Astrocyte (in vitro differentiated cells and primary cell): ENCODE data around the gene SPARC. TPM values are rescaled to one million over a fixed set of nuclear protein-coding genes. Genes with fewer than 3 reads are reported as not detected.

ENCODE experiments used
- DNase-seq: peaks from one replicate; pipeline ENCODE4 v3.0.0-alpha.2; 2010; ENCODE audit warnings: low read depth
- FAIRE-seq: peaks from 2 replicates; lab custom pipeline; 2011; peaks lifted over from hg19 to GRCh38; lab: Jason Lieb, UNC
- H2AFZ ChIP-seq: 2 replicates; pipeline ENCODE4 v1.6.0; 2012; ENCODE audit warnings: low read depth, low read length, inconsistent platforms
- H3K27ac ChIP-seq: 2 replicates; pipeline ENCODE4 v1.5.1; 2011; ENCODE audit warnings: low read depth, low read length, inconsistent platforms
- H3K27me3 ChIP-seq: 2 replicates; pipeline ENCODE4 v1.6.0; 2011; ENCODE audit warnings: low read length, inconsistent platforms; ENCODE audit not compliant: insufficient read depth
- H3K36me3 ChIP-seq: 2 replicates; pipeline ENCODE4 v1.5.1; 2011; ENCODE audit warnings: low read length, inconsistent platforms; ENCODE audit not compliant: insufficient read depth
- H3K4me1 ChIP-seq: 2 replicates; pipeline ENCODE4 v1.5.1; 2011; ENCODE audit warnings: low read length, inconsistent platforms; ENCODE audit not compliant: insufficient read depth
- H3K4me2 ChIP-seq: 2 replicates; pipeline ENCODE4 v1.6.0; 2012; ENCODE audit warnings: low read length, inconsistent platforms
- H3K4me3 ChIP-seq: 2 replicates; pipeline ENCODE4 v1.5.1; 2011; ENCODE audit warnings: low read depth, mild to moderate bottlenecking, low read length, inconsistent platforms; ENCODE audit not compliant: insufficient read depth
- H3K79me2 ChIP-seq: 2 replicates; pipeline ENCODE4 v1.6.0; 2012; ENCODE audit warnings: mild to moderate bottlenecking, low read length, inconsistent platforms; ENCODE audit not compliant: insufficient read depth
- H3K9ac ChIP-seq: 2 replicates; pipeline ENCODE4 v1.6.0; 2012; ENCODE audit warnings: mild to moderate bottlenecking, low read length, inconsistent platforms
- H3K9me3 ChIP-seq: 2 replicates; pipeline ENCODE4 v1.5.1; 2012; ENCODE audit warnings: low read depth, mild to moderate bottlenecking, low read length, inconsistent platforms; ENCODE audit not compliant: insufficient read depth
- H4K20me1 ChIP-seq: 2 replicates; pipeline ENCODE4 v1.6.0; 2012; ENCODE audit warnings: low read length, inconsistent platforms; ENCODE audit not compliant: insufficient read depth
- H3K27ac Mint-ChIP-seq: one replicate; pipeline ENCODE4 v1.8.0; 2021; ENCODE audit warnings: mild to moderate bottlenecking, mixed read lengths; ENCODE audit not compliant: unreplicated experiment
- H3K27me3 Mint-ChIP-seq: one replicate; pipeline ENCODE4 v1.8.0; 2021; ENCODE audit warnings: low read depth, mixed read lengths; ENCODE audit not compliant: unreplicated experiment
- H3K36me3 Mint-ChIP-seq: one replicate; pipeline ENCODE4 v1.8.0; 2021; ENCODE audit warnings: low read depth, mixed read lengths; ENCODE audit not compliant: unreplicated experiment
- H3K4me1 Mint-ChIP-seq: one replicate; pipeline ENCODE4 v1.8.0; 2021; ENCODE audit warnings: low read depth, mixed read lengths; ENCODE audit not compliant: unreplicated experiment
- H3K4me3 Mint-ChIP-seq: one replicate; pipeline ENCODE4 v1.8.0; 2021; ENCODE audit warnings: mild to moderate bottlenecking, moderate library complexity, mixed read lengths; ENCODE audit not compliant: unreplicated experiment
- H3K9me3 Mint-ChIP-seq: one replicate; pipeline ENCODE4 v1.8.0; 2021; ENCODE audit warnings: mild to moderate bottlenecking, mixed read lengths; ENCODE audit not compliant: unreplicated experiment
- CTCF ChIP-seq: IDR thresholded peaks from 2 replicates; pipeline ENCODE4 v1.5.1; 2011; ENCODE audit warnings: low read depth, mild to moderate bottlenecking, inconsistent platforms, low read length, moderate library complexity; ENCODE audit not compliant: insufficient read depth
- EZH2 ChIP-seq: IDR thresholded peaks from 2 replicates; pipeline ENCODE4 v1.6.1; 2012; ENCODE audit warnings: mild to moderate bottlenecking, low read length, inconsistent platforms; ENCODE audit not compliant: insufficient read depth
- total RNA-seq: library from RNA; stranded (reverse); gene quantifications from 2 replicates; pipeline ENCODE4 v1.2.1, GENCODE V29; 2021

Gene SPARC
- total RNA-seq, 1 donor from 2014 or later, result 15,667 TPM

GRCh38 chr5:151637676-151638075 is 49.0 kb downstream of the SPARC start:
- H3K27ac Mint-ChIP-seq, result no peak overlapping the region
- TF ChIP-seq EZH2 (no peak), CTCF (no peak)
- no peaks in the 10 kb centered on the region for H3K9me3 ChIP-seq
- H3K4me2 ChIP-seq, result no peak overlapping the region
- no peak overlapping the region for H3K4me3 ChIP-seq
- no peaks in the 10 kb centered on the region for H3K36me3 Mint-ChIP-seq
- no peak for FAIRE-seq
- no peak for DNase-seq
- no peaks in the 10 kb centered on the region for H3K4me1 ChIP-seq
- H4K20me1 ChIP-seq, result no peaks in the 10 kb centered on the region
- H3K4me3 Mint-ChIP-seq, result no peak overlapping the region
- H3K9me3 Mint-ChIP-seq, result peaks cover 2% of the 10 kb centered on the region
- H3K27me3 ChIP-seq, result peaks cover 7% of the 10 kb centered on the region
- no peaks in the 10 kb centered on the region for H3K4me1 Mint-ChIP-seq
- H3K9ac ChIP-seq, result no peak overlapping the region
- no peaks in the 10 kb centered on the region for H3K36me3 ChIP-seq
- no peaks in the 10 kb centered on the region for H3K79me2 ChIP-seq
- no peak overlapping the region for H2AFZ ChIP-seq
- H3K27ac ChIP-seq, result no peak overlapping the region
- peaks cover 16% of the 10 kb centered on the region for H3K27me3 Mint-ChIP-seq

- Mint-ChIP-seq H3K36me3 (no peaks in the 10 kb centered on the region), H3K4me3 (no peak overlapping the region), H3K27ac (no peak overlapping the region), H3K27me3 (peaks cover 19% of the 10 kb centered on the region), H3K4me1 (no peaks in the 10 kb centered on the region), H3K9me3 (peaks cover 2% of the 10 kb centered on the region)
- no peak overlapping the region for H2AFZ ChIP-seq
- FAIRE-seq, result no peak
- H3K36me3 ChIP-seq, result no peaks in the 10 kb centered on the region
- H3K27me3 ChIP-seq, result peaks cover 7% of the 10 kb centered on the region
- no peak for DNase-seq
- no peak overlapping the region for H3K9ac ChIP-seq
- no peaks in the 10 kb centered on the region for H3K9me3 ChIP-seq
- no peak overlapping the region for H3K27ac ChIP-seq
- no peak overlapping the region for H3K4me3 ChIP-seq
- H3K4me2 ChIP-seq, result no peak overlapping the region
- H3K4me1 ChIP-seq, result peaks cover 9% of the 10 kb centered on the region
- TF ChIP-seq CTCF, result no peak
- TF ChIP-seq EZH2, result no peak
- H4K20me1 ChIP-seq, result no peaks in the 10 kb centered on the region
- no peaks in the 10 kb centered on the region for H3K79me2 ChIP-seq
These were observed 52.8 kb downstream of the SPARC start for GRCh38 chr5:151633892-151634291.

- H3K27me3 Mint-ChIP-seq, result peaks cover 16% of the 10 kb centered on the region
- no peak for FAIRE-seq
- no peaks in the 10 kb centered on the region for H3K9me3 Mint-ChIP-seq
These were observed 53.8 kb downstream of the SPARC start for GRCh38 chr5:151632941-151633340.

More at GRCh38 chr5:151632941-151633340, 53.8 kb downstream of the SPARC start:
- Mint-ChIP-seq H3K27ac (no peak overlapping the region), H3K4me1 (peaks cover 7% of the 10 kb centered on the region), H3K36me3 (no peaks in the 10 kb centered on the region), H3K4me3 (no peak overlapping the region)
- H3K36me3 ChIP-seq, result no peaks in the 10 kb centered on the region
- no peaks in the 10 kb centered on the region for H3K9me3 ChIP-seq
- H2AFZ ChIP-seq, result no peak overlapping the region
- H3K4me2 ChIP-seq, result no peak overlapping the region
- no peak for DNase-seq
- no peaks in the 10 kb centered on the region for H3K79me2 ChIP-seq
- peaks cover 19% of the 10 kb centered on the region for H3K4me1 ChIP-seq
- H4K20me1 ChIP-seq, result no peaks in the 10 kb centered on the region
- peaks cover 6% of the 10 kb centered on the region for H3K27me3 ChIP-seq
- no peak overlapping the region for H3K4me3 ChIP-seq
- no peak overlapping the region for H3K9ac ChIP-seq
- H3K27ac ChIP-seq, result no peak overlapping the region
- TF ChIP-seq CTCF (no peak), EZH2 (no peak)
